MM.1S (cell line): Measurements from ENCODE around the gene CNTN5.

Source experiments
- CTCF ChIP-seq: fragments of 300-600 bp; sonication (generic); IDR thresholded peaks from 2 replicates; pipeline ENCODE4 v1.5.1; 2016; ENCODE audit warnings: antibody characterized with exemption, low read length, mixed read lengths
- EZH2 ChIP-seq: fragments of 300-600 bp; sonication (generic); optimal IDR thresholded peaks from 2 replicates; pipeline ENCODE3; 2017; ENCODE audit warnings: low read depth, mild to moderate bottlenecking, antibody characterized with exemption, low read length, mixed read lengths
- EZH2phosphoT487 ChIP-seq: fragments of 300-600 bp; sonication (generic); IDR thresholded peaks from 2 replicates; pipeline ENCODE4 v1.6.1; 2018; ENCODE audit warnings: antibody characterized with exemption, low read length

- TF ChIP-seq CTCF (no peak), EZH2 (no peak), EZH2phosphoT487 (no peak)
These were observed 133.5 kb downstream of the CNTN5 start for GRCh38 chr11:99154277-99154676.
